Measurements from ENCODE around the gene SHH.

The SHH gene

GRCh38 chr7:155802906-155803417 lies 9.3 kb downstream of the SHH start:
- TF ChIP-seq ZFX (IDR thresholded peaks at IDR 0.05) (no peak), CTCF (conservative IDR thresholded peaks at IDR 0.05) (no peak)
- H3K27ac ChIP-seq: no peak overlapping the region

GRCh38 chr7:155802291-155802690 lies 10.0 kb downstream of the SHH start:
- no peak for TF ChIP-seq ZFX (IDR thresholded peaks at IDR 0.05)
- no peak for TF ChIP-seq CTCF (conservative IDR thresholded peaks at IDR 0.05)
- no peak overlapping the region for H3K27ac ChIP-seq

GRCh38 chr7:155800741-155801267 lies 11.5 kb downstream of the SHH start:
- TF ChIP-seq ZFX (IDR thresholded peaks at IDR 0.05): no peak
- no peak for TF ChIP-seq CTCF (conservative IDR thresholded peaks at IDR 0.05)
- no peak overlapping the region for H3K27ac ChIP-seq

GRCh38 chr7:155800301-155800700 lies 12.0 kb downstream of the SHH start:
- H3K27ac ChIP-seq: no peak overlapping the region
- no peak for TF ChIP-seq CTCF (conservative IDR thresholded peaks at IDR 0.05)
- no peak for TF ChIP-seq ZFX (IDR thresholded peaks at IDR 0.05)

GRCh38 chr7:155799514-155799913 lies 12.7 kb downstream of the SHH start:
- H3K27ac ChIP-seq: peak overlapping the region; percentile 6
- TF ChIP-seq CTCF (conservative IDR thresholded peaks at IDR 0.05) (no peak), ZFX (IDR thresholded peaks at IDR 0.05) (no peak)

GRCh38 chr7:155798673-155799439 lies 13.4 kb downstream of the SHH start:
- no peak for TF ChIP-seq ZFX (IDR thresholded peaks at IDR 0.05)
- no peak for TF ChIP-seq CTCF (conservative IDR thresholded peaks at IDR 0.05)
- H3K27ac ChIP-seq: peak overlapping the region; percentile 6

All from C4-2B (cell line).